Spleen (tissue), 11 donors: ENCODE measurements around the gene PNPO. TPM values are rescaled to one million over a fixed set of nuclear protein-coding genes. Genes with fewer than 3 reads are reported as not detected.

ENCODE experiments used
- DNase-seq: peaks from one replicate; pipeline ENCODE4 v3.0.0-alpha.2; 2020
- H3K27ac ChIP-seq, 8 donors: fragments of 200-600 bp; sonication (generic) in 7 of 8; 1 replicate in 4 of 8; 2 replicates in 4 of 8; pipeline versions ENCODE4 v1.5.0 to v1.8.0; 2016 to 2021; ENCODE audit warnings: inconsistent platforms in 4 of 8, mild to moderate bottlenecking in 4 of 8, moderate library complexity in 1 of 8
- H3K27me3 ChIP-seq, 7 donors: fragments of 200-600 bp; sonication (generic) in 6 of 7; replicated peaks in 1 of 7; 1 replicate in 4 of 7; 2 replicates in 3 of 7; pipeline versions ENCODE4 v1.5.0 to v1.8.0; 2016 to 2021; ENCODE audit warnings: inconsistent platforms in 3 of 7, mild to moderate bottlenecking in 1 of 7
- H3K36me3 ChIP-seq, 6 donors: fragments of 200-600 bp; sonication (generic) in 5 of 6; 1 replicate in 4 of 6; 2 replicates in 2 of 6; pipeline versions ENCODE4 v1.5.0 to v1.8.0; 2016 to 2021; ENCODE audit warnings: inconsistent platforms in 2 of 6
- H3K4me1 ChIP-seq, 6 donors: fragments of 200-600 bp; sonication (generic) in 5 of 6; 1 replicate in 3 of 6; 2 replicates in 3 of 6; pipeline versions ENCODE4 v1.5.0 to v1.8.0; 2016 to 2021; ENCODE audit warnings: inconsistent platforms in 3 of 6
- H3K4me3 ChIP-seq, 8 donors: fragments of 200-600 bp; sonication (generic) in 7 of 8; 1 replicate in 4 of 8; 2 replicates in 4 of 8; pipeline versions ENCODE4 v1.5.0 to v1.8.0; 2016 to 2021; ENCODE audit warnings: inconsistent platforms in 4 of 8, mild to moderate bottlenecking in 4 of 8, moderate library complexity in 2 of 8
- H3K9me3 ChIP-seq, 8 donors: fragments of 200-600 bp; sonication (generic) in 7 of 8; 1 replicate in 4 of 8; 2 replicates in 4 of 8; pipeline versions ENCODE4 v1.5.0 to v1.8.0; 2016 to 2021; ENCODE audit warnings: inconsistent platforms in 4 of 8
- CTCF ChIP-seq, 11 experiments: fragments of 200-600 bp in 7 of 11; fragments of 450-650 bp in 4 of 11; sonication (generic) in 4 of 11; IDR thresholded peaks in 8 of 11; conservative IDR thresholded peaks in 3 of 11; 1 replicate in 7 of 11; 2 replicates in 4 of 11; pipeline versions ENCODE4 v1.4.0 to v1.8.0; 2016 to 2021; ENCODE audit warnings: antibody characterized with exemption in 11 of 11, inconsistent platforms in 4 of 11, mild to moderate bottlenecking in 1 of 11
- POLR2A ChIP-seq, 3 donors: fragments of 450-650 bp; IDR thresholded peaks; one replicate each; pipeline ENCODE4 v1.5.1; 2017; ENCODE audit warnings: antibody characterized with exemption in 3 of 3, mild to moderate bottlenecking in 1 of 3
- POLR2AphosphoS5 ChIP-seq, 3 donors: sonication (generic); formaldehyde crosslinking; IDR thresholded peaks; one replicate each; pipeline ENCODE4 v1.5.1; 2017; ENCODE audit warnings: antibody characterized with exemption in 3 of 3
- WGBS, 5 donors: extraction: QIAGEN DNeasy Blood & Tissue Kit in 3 of 5; methylation state at CpG; one replicate each; pipeline versions ENCODE4 v1.1.5 to v1.1.7; 2013 to 2018; 5-methylcytosine and 5-hydroxymethylcytosine counted together
- intact Hi-C: fragments of 100-400 bp; cut with DNase I; formaldehyde crosslinking; loops from one replicate; pipeline ENCODE4 v1.15.0; 2023; ENCODE audit warnings: low total_unique reads
- polyA plus RNA-seq, 3 donors: library from polyadenylated mRNA; stranded (reverse); fragments of 200-250 nt; gene quantifications; one replicate each; pipeline ENCODE4 v1.2.1, GENCODE V29; 2013
- total RNA-seq, 7 donors: library from RNA; depleted of rRNA in 3 of 7; stranded (reverse); fragments of >200 nt in 3 of 7; fragmentation: NEBNext Ultra II Directional in 4 of 7; extraction: Animal tissue kit (Norgen Biotek cat#: 25700) in 4 of 7; gene quantifications; one replicate each; pipeline versions ENCODE4 v1.1.0 to v1.2.1, GENCODE V29; 2016 to 2021
- donor health status: healthy with polysubstance abuse.
- donor health status: DM: no; HTN: no; CAD: no; lungs with moderate emphysema.
- donor health status: DM: no; HTN: no; CAD: no.
- donor health status: Bipolar disorder and iron deficiency.
- donor health status: healthy.
- donor health status: DM: no; HTN: no; CAD: no.
- donor health status: DM: yes; HTN: yes; CAD: no.

Gene PNPO
- total and polyA plus RNA-seq, 10 donors = 6.1 to 28.9 (median 26.6) TPM

GRCh38 chr17:47942096-47942510 is 732 bp downstream of the PNPO start:
- peak overlapping the region; percentile 69 to 97 (median 84) for H3K4me3 ChIP-seq
- intact Hi-C loops = no loop called here
- no peak for DNase-seq
- H3K36me3 ChIP-seq = peaks cover 0 to 36% (median 10%) of the 10 kb centered on the region in 6 donors
- no peaks in the 10 kb centered on the region for H3K9me3 ChIP-seq
- no peak for TF ChIP-seq CTCF (IDR thresholded peaks at IDR 0.05 in 8 of 11, conservative IDR thresholded peaks at IDR 0.05 in 3 of 11)
- no peak for TF ChIP-seq POLR2AphosphoS5 (IDR thresholded peaks at IDR 0.05)
- TF ChIP-seq POLR2A (IDR thresholded peaks at IDR 0.05) = no peak
- H3K27ac ChIP-seq = peak overlapping the region; percentile 49 to 92 (median 84)
- 6 to 12% (median 7%) methylated on average over 5 of the region's 5 CpGs for WGBS, 5 donors
- peaks cover 10 to 70% (median 43%) of the 10 kb centered on the region in 6 donors for H3K4me1 ChIP-seq
- no peaks in the 10 kb centered on the region for H3K27me3 ChIP-seq

- no peak for TF ChIP-seq CTCF (IDR thresholded peaks at IDR 0.05 in 8 of 11, conservative IDR thresholded peaks at IDR 0.05 in 3 of 11)
- no peak for TF ChIP-seq POLR2A (IDR thresholded peaks at IDR 0.05)
- no peak for TF ChIP-seq POLR2AphosphoS5 (IDR thresholded peaks at IDR 0.05)
- no peak for DNase-seq
- peak overlapping the region in 3 of 8 donors; percentile 85 to 90 (median 85) for H3K27ac ChIP-seq
- H3K27me3 ChIP-seq = no peaks in the 10 kb centered on the region
- H3K9me3 ChIP-seq = no peaks in the 10 kb centered on the region
- peaks cover 10 to 70% (median 43%) of the 10 kb centered on the region in 6 donors for H3K4me1 ChIP-seq
- WGBS, 5 donors = 72 to 80% (median 74%) methylated on average over 6 of the region's 6 CpGs
- peak overlapping the region in 5 of 8 donors; percentile 69 to 93 (median 84) for H3K4me3 ChIP-seq
- intact Hi-C loops = no loop called here
- peaks cover 0 to 37% (median 10%) of the 10 kb centered on the region in 6 donors for H3K36me3 ChIP-seq
Measured at GRCh38 chr17:47942568-47942967, 1.2 kb downstream of the PNPO start.

- DNase-seq = no peak
- H3K27ac ChIP-seq = peak overlapping the region in 5 of 8 donors; percentile 23 to 57 (median 34)
- no peaks in the 10 kb centered on the region for H3K9me3 ChIP-seq
- H3K4me3 ChIP-seq = no peak overlapping the region
- intact Hi-C loops = no loop called here
- 56 to 68% (median 64%) methylated on average over 8 of the region's 8 CpGs for WGBS, 5 donors
- TF ChIP-seq POLR2AphosphoS5 (IDR thresholded peaks at IDR 0.05) = no peak
- TF ChIP-seq CTCF (IDR thresholded peaks at IDR 0.05 in 8 of 11, conservative IDR thresholded peaks at IDR 0.05 in 3 of 11) = no peak
- no peak for TF ChIP-seq POLR2A (IDR thresholded peaks at IDR 0.05)
- H3K27me3 ChIP-seq = no peaks in the 10 kb centered on the region
- peaks cover 19 to 85% (median 57%) of the 10 kb centered on the region in 6 donors for H3K4me1 ChIP-seq
- H3K36me3 ChIP-seq = peaks cover 0 to 51% (median 13%) of the 10 kb centered on the region in 6 donors
Measured at GRCh38 chr17:47945080-47945479, 3.7 kb downstream of the PNPO start.

GRCh38 chr17:47945529-47946508 is 4.4 kb downstream of the PNPO start:
- peaks cover 0 to 51% (median 13%) of the 10 kb centered on the region in 6 donors for H3K36me3 ChIP-seq
- peaks cover 17 to 82% (median 57%) of the 10 kb centered on the region in 6 donors for H3K4me1 ChIP-seq
- no peak for DNase-seq
- H3K9me3 ChIP-seq = no peaks in the 10 kb centered on the region
- 84 to 94% (median 91%) methylated on average over 10 of the region's 10 CpGs for WGBS, 5 donors
- TF ChIP-seq CTCF (IDR thresholded peaks at IDR 0.05 in 8 of 11, conservative IDR thresholded peaks at IDR 0.05 in 3 of 11) = no peak
- TF ChIP-seq POLR2AphosphoS5 (IDR thresholded peaks at IDR 0.05) = no peak
- TF ChIP-seq POLR2A (IDR thresholded peaks at IDR 0.05) = no peak
- H3K27ac ChIP-seq = peak overlapping the region in 5 of 8 donors; percentile 15 to 57 (median 34)
- H3K27me3 ChIP-seq = no peaks in the 10 kb centered on the region
- no peak overlapping the region for H3K4me3 ChIP-seq
- intact Hi-C loops = no loop called here
